Measurements from ENCODE around the gene LAMA2. TPM values are rescaled to one million over a fixed set of nuclear protein-coding genes. Genes with fewer than 3 reads are reported as not detected.

The LAMA2 gene
- total RNA-seq, 6 experiments from 2014 or later: 2.9 to 12.1 (median 6.2) TPM

- TF ChIP-seq CTCF (IDR thresholded peaks at IDR 0.05) (no peak), POLR2A (IDR thresholded peaks at IDR 0.05) (no peak)
- Histone ChIP-seq H3K4me1 (no peaks in the 10 kb centered on the region), H3K27ac (no peak overlapping the region), H3K27me3 (no peaks in the 10 kb centered on the region), H3K36me3 (no peaks in the 10 kb centered on the region), H3K4me3 (no peak overlapping the region), H3K9me3 (no peaks in the 10 kb centered on the region)
- ATAC-seq: no peak
- intact Hi-C loops (cut with DNase I): no loop called here
- DNase-seq: no peak
- WGBS (ENCODE audit: insufficient coverage, low coverage, low lambda C conversion rate, missing lambda C conversion rate): 43% methylated on average over 1 of the region's 1 CpG
These were observed 228.9 kb downstream of the LAMA2 start for GRCh38 chr6:129111853-129112252.

- H3K4me1 ChIP-seq: no peaks in the 10 kb centered on the region
- no peaks in the 10 kb centered on the region for H3K36me3 ChIP-seq
- no peak overlapping the region for H3K4me3 ChIP-seq
- no peaks in the 10 kb centered on the region for H3K9me3 ChIP-seq
- DNase-seq (no peak), ATAC-seq (no peak)
- TF ChIP-seq CTCF (IDR thresholded peaks at IDR 0.05) (no peak), POLR2A (IDR thresholded peaks at IDR 0.05) (no peak)
- intact Hi-C loops (cut with DNase I): no loop called here
- no peak overlapping the region for H3K27ac ChIP-seq
- H3K27me3 ChIP-seq: no peaks in the 10 kb centered on the region
These were observed 229.7 kb downstream of the LAMA2 start for GRCh38 chr6:129112591-129112990.

GRCh38 chr6:129113637-129114036 is 230.7 kb downstream of the LAMA2 start:
- Histone ChIP-seq H3K27ac (no peak overlapping the region), H3K36me3 (no peaks in the 10 kb centered on the region), H3K4me3 (no peak overlapping the region), H3K4me1 (no peaks in the 10 kb centered on the region), H3K9me3 (no peaks in the 10 kb centered on the region), H3K27me3 (no peaks in the 10 kb centered on the region)
- WGBS (ENCODE audit: insufficient coverage, low coverage, low lambda C conversion rate, missing lambda C conversion rate): 21% methylated on average over 1 of the region's 1 CpG
- TF ChIP-seq CTCF (IDR thresholded peaks at IDR 0.05): no peak
- TF ChIP-seq POLR2A (IDR thresholded peaks at IDR 0.05): no peak
- intact Hi-C loops (cut with DNase I): no loop called here
- ATAC-seq (no peak), DNase-seq (no peak)

- no peaks in the 10 kb centered on the region for H3K36me3 ChIP-seq
- H3K4me3 ChIP-seq: no peak overlapping the region
- ATAC-seq: no peak
- H3K27me3 ChIP-seq: no peaks in the 10 kb centered on the region
- no peak overlapping the region for H3K27ac ChIP-seq
- no peaks in the 10 kb centered on the region for H3K4me1 ChIP-seq
- DNase-seq: no peak
- no peak for TF ChIP-seq POLR2A (IDR thresholded peaks at IDR 0.05)
- TF ChIP-seq CTCF (IDR thresholded peaks at IDR 0.05): no peak
- WGBS (ENCODE audit: insufficient coverage, low coverage, low lambda C conversion rate, missing lambda C conversion rate): 48% methylated on average over 5 of the region's 5 CpGs
- intact Hi-C loops (cut with DNase I): no loop called here
- H3K9me3 ChIP-seq: no peaks in the 10 kb centered on the region
These were observed 231.9 kb downstream of the LAMA2 start for GRCh38 chr6:129114636-129115391.

All from right lobe of liver (tissue), 6 donors.